ENCODE data around the gene TENM4.

- TF ChIP-seq CTCF (IDR thresholded peaks at IDR 0.05) (no peak), EZH2phosphoT487 (IDR thresholded peaks at IDR 0.05) (no peak), EZH2 (IDR thresholded peaks at IDR 0.05) (no peak)
Measured at GRCh38 chr11:78902771-78903507, 537.9 kb downstream of the TENM4 start.

Data from neural progenitor cell (in vitro differentiated cells).